Suprapubic skin (tissue), 3 donors: ENCODE data around the gene CNDP1.

Experiments used
- CTCF ChIP-seq, 2 donors: fragments of 200-600 bp in 1 of 2; fragments of 450-650 bp in 1 of 2; sonication (generic) in 1 of 2; IDR thresholded peaks; one replicate each; pipeline ENCODE4 v1.5.1; 2016 to 2019; ENCODE audit warnings: antibody characterized with exemption in 2 of 2, mild to moderate bottlenecking in 1 of 2, moderate library complexity in 1 of 2
- POLR2AphosphoS5 ChIP-seq, 3 donors: sonication (generic); formaldehyde crosslinking; IDR thresholded peaks; one replicate each; pipeline ENCODE4 v1.6.1; 2017; ENCODE audit warnings: antibody characterized with exemption in 3 of 3

GRCh38 chr18:74528478-74528877 lies 5.8 kb upstream of the CNDP1 start:
- no peak for TF ChIP-seq CTCF (IDR thresholded peaks at IDR 0.05)
- no peak for TF ChIP-seq POLR2AphosphoS5 (IDR thresholded peaks at IDR 0.05)
